Measurements from ENCODE around the gene ABCF2.

Gene ABCF2

DNA sequence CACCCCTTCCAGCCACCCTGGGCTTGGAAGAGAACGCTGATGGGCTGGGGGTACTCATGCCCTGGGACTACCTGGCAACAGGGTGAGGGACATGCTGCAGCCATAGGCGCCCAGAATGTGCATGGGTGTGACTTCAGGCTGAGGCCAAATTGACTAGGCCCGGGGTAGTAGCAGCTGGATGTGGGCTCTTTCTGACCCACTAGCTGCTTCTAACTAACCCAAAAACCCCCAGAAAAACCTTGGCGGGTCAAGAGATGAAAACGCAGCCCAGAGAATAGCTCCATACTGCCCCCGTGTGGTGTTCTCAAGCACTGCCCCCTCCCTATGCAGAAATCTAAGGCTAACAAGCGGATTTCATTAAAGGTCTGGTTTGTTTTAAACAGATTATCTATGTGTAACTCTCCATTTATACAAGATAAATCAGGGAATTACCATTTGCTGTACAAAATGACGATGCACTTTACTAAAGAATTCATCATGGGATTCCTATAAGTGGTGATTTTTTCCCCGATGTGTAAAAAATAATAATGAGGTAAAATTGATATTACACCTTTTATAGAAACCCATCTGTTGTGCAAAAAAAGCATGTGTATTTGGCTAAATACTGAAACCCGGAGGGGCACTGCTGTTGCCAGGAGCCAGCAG lies 17.3 kb upstream of the ABCF2 start:
- TF ChIP-seq, protein P1, sequence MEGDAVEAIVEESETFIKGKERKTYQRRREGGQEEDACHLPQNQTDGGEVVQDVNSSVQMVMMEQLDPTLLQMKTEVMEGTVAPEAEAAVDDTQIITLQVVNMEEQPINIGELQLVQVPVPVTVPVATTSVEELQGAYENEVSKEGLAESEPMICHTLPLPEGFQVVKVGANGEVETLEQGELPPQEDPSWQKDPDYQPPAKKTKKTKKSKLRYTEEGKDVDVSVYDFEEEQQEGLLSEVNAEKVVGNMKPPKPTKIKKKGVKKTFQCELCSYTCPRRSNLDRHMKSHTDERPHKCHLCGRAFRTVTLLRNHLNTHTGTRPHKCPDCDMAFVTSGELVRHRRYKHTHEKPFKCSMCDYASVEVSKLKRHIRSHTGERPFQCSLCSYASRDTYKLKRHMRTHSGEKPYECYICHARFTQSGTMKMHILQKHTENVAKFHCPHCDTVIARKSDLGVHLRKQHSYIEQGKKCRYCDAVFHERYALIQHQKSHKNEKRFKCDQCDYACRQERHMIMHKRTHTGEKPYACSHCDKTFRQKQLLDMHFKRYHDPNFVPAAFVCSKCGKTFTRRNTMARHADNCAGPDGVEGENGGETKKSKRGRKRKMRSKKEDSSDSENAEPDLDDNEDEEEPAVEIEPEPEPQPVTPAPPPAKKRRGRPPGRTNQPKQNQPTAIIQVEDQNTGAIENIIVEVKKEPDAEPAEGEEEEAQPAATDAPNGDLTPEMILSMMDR (IDR thresholded peaks at IDR 0.05; ENCODE audit: insufficient read depth, low read length, missing control alignments), result peak; percentile 76
- POLR2A ChIA-PET, result no interaction called here
- no peak for DNase-seq (ENCODE audit: low read depth, low spot score)
- H3K4me3 ChIP-seq (ENCODE audit: low read depth, low read length), result peak overlapping the region; percentile 43; the same call in 1 of the 2 replicates
- CTCF ChIA-PET, result interaction anchor here (0.6 to 9.7 kb wide), 33 partner anchors 8 to 160 kb away, joined by 3 to 130 read pairs (median 3); partner anchors contain the start of genes ABCF2 and CHPF2

GRCh38 chr7:151243408-151244195 lies 16.6 kb upstream of the ABCF2 start:
- no peak for DNase-seq (ENCODE audit: low read depth, low spot score)
- TF ChIP-seq, protein P1 (IDR thresholded peaks at IDR 0.05; ENCODE audit: insufficient read depth, low read length, missing control alignments), result no peak
- ChIA-PET CTCF (interaction anchor here (0.6 to 9.7 kb wide), 28 partner anchors 9 to 159 kb away, joined by 3 to 130 read pairs (median 4); partner anchors contain the start of genes ABCF2 and CHPF2), POLR2A (interaction anchor here (1.5 to 1.8 kb wide), 3 partner anchors 8 to 16 kb away, joined by 6 to 12 read pairs (median 6); partner anchors contain the start of genes ABCF2 and CHPF2)
- H3K4me3 ChIP-seq (ENCODE audit: low read depth, low read length), result no peak overlapping the region

DNA sequence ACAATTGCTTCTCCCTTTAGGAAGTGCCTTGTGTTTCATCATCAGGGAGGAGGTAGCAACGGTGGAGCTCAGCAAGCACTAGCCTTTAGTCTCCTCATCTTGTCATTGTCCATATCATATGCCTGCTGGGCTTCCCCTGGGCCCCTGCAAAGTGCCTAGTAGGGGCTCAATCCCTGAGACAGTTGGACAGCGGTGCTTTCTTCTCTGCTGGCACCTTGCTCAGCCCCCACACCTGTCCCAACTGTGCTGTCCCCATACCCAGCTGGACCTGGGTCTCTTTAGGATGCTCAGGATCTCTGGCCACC lies 16.0 kb upstream of the ABCF2 start:
- DNase-seq (ENCODE audit: low read depth, low spot score), result no peak
- TF ChIP-seq, protein P1 (IDR thresholded peaks at IDR 0.05; ENCODE audit: insufficient read depth, low read length, missing control alignments), result no peak
- POLR2A ChIA-PET, result interaction anchor here (1.5 to 1.8 kb wide), 3 partner anchors 9 to 16 kb away, joined by 6 to 12 read pairs (median 6); partner anchors contain the start of genes ABCF2 and CHPF2
- no peak overlapping the region for H3K4me3 ChIP-seq (ENCODE audit: low read depth, low read length)
- CTCF ChIA-PET, result interaction anchor here (0.7 to 9.7 kb wide), 8 partner anchors 9 to 123 kb away, joined by 3 to 109 read pairs (median 10); partner anchors contain the start of gene ABCF2

DNA sequence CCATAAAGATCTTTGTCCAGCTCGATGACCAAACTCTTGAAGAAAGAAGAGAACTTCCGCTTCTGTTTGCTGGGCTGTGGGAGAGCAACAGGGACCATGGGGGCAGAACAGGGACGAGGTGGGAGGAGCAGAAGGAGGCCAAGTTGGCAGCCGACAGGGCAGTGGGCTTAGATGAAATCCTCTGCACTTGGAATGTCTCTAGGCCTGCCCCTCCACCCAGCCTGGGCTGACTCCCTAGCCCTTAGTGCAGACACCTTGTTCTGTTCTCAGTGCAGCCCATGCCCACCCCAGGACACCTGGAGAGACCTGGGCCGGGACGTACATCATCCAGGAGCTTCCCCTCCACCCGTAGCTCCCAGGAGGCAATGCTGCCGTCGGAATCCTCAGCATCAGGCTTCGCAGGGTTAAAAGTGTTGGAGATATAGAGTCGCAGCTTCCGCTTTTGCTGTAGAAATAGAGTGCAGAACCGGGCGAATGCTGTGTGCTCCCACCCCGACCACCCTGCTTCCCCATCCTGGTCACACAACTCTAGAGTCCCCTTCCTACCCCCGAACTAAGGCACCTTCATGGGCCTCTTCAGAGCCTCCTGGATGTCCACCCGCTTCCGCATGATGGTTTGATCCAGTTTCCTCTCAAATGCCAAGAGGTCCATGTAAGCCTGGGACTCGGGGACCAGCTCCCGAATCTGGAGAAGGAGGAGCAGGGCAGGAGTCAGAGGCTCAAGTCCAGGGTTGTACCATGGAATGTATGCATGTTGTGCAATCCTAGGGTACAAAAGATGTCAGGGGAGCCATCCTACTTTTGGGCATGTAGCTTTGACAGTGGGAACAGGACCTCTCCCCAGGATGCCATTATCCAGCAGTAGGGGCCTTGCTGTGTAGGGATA lies 15.4 kb upstream of the ABCF2 start:
- ChIA-PET POLR2A (interaction anchor here (1.5 to 1.8 kb wide), 3 partner anchors 9 to 15 kb away, joined by 6 to 12 read pairs (median 6); partner anchors contain the start of genes ABCF2 and CHPF2), CTCF (interaction anchor here (0.7 to 9.7 kb wide), 9 partner anchors 8 to 122 kb away, joined by 3 to 109 read pairs (median 5); partner anchors contain the start of genes ABCF2 and CHPF2)

GRCh38 chr7:151241755-151242096 lies 14.7 kb upstream of the ABCF2 start:
- TF ChIP-seq, protein P1 (IDR thresholded peaks at IDR 0.05; ENCODE audit: insufficient read depth, low read length, missing control alignments), result no peak
- no peak for DNase-seq (ENCODE audit: low read depth, low spot score)
- POLR2A ChIA-PET, result interaction anchor here (1.5 to 1.8 kb wide), 3 partner anchors 9 to 14 kb away, joined by 6 to 12 read pairs (median 6); partner anchors contain the start of genes ABCF2 and CHPF2
- H3K4me3 ChIP-seq (ENCODE audit: low read depth, low read length), result no peak overlapping the region
- CTCF ChIA-PET, result interaction anchor here (1.6 to 9.7 kb wide), 4 partner anchors 9 to 44 kb away, joined by 5 to 109 read pairs (median 16); partner anchors contain the start of genes ABCF2 and CHPF2

More for the DNA sequence above, 15.4 kb upstream of the ABCF2 start:
- no peak overlapping the region for H3K4me3 ChIP-seq (ENCODE audit: low read depth, low read length)
- TF ChIP-seq, protein P1 (IDR thresholded peaks at IDR 0.05; ENCODE audit: insufficient read depth, low read length, missing control alignments), result no peak
- no peak for DNase-seq (ENCODE audit: low read depth, low spot score)
